ENCODE results near the gene SLFN12L. TPM values are rescaled to one million over a fixed set of nuclear protein-coding genes. Genes with fewer than 3 reads are reported as not detected.

Gene SLFN12L
- total RNA-seq, 1 experiment from 2014 or later, result not detected

DNA sequence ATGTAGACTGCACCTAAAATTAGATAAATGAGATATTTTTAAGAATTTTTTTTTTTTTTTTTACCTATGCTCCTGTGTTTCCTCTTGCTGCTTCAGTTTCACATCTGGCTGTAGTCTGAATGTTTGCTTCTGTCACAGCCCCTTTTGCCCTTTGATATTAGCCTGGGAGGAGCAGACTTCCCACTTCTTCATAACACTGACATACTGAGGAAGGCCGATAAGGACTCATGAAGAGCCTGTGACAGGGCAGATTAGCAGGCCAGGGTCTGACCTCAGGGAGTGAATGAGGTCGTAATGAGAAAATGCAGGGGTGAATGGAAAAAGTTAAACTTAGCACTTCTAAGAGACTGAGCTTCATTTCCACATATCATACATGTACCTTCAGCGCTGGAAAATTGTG, 23.2 kb upstream of the SLFN12L start, which contains the start of gene SLFN14:
TSS of gene SLFN14 (minus strand) at position 117 of the 400 bp plus-strand sequence. CDS start 2,757 bp downstream, outside the sequence.
- no peak within 1 kb of the TSS for H3K27ac ChIP-seq (ENCODE audit: low read length)
- no peak for TF ChIP-seq EZH2phosphoT487 (IDR thresholded peaks at IDR 0.05; ENCODE audit: borderline replicate concordance, low read length)
- TF ChIP-seq EZH2 (IDR thresholded peaks at IDR 0.05; ENCODE audit: low read length, unreplicated experiment), result no peak
- TF ChIP-seq, protein P1, sequence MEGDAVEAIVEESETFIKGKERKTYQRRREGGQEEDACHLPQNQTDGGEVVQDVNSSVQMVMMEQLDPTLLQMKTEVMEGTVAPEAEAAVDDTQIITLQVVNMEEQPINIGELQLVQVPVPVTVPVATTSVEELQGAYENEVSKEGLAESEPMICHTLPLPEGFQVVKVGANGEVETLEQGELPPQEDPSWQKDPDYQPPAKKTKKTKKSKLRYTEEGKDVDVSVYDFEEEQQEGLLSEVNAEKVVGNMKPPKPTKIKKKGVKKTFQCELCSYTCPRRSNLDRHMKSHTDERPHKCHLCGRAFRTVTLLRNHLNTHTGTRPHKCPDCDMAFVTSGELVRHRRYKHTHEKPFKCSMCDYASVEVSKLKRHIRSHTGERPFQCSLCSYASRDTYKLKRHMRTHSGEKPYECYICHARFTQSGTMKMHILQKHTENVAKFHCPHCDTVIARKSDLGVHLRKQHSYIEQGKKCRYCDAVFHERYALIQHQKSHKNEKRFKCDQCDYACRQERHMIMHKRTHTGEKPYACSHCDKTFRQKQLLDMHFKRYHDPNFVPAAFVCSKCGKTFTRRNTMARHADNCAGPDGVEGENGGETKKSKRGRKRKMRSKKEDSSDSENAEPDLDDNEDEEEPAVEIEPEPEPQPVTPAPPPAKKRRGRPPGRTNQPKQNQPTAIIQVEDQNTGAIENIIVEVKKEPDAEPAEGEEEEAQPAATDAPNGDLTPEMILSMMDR (conservative IDR thresholded peaks at IDR 0.05; ENCODE audit: low read depth, low read length), result no peak
- no peaks in the 10 kb centered on the region for H3F3A ChIP-seq (ENCODE audit: low read length, unreplicated experiment)
- H3K4me2 ChIP-seq (ENCODE audit: low read length), result no peak within 1 kb of the TSS
- H3K4me1 ChIP-seq (ENCODE audit: insufficient read depth, low read length), result no peaks in the 10 kb centered on the region
- H3K9me2 ChIP-seq (replicated peaks; ENCODE audit: low read length), result no peaks in the 10 kb centered on the region
- no TSS peak for BruUV-seq (replicated peaks)
- H4K20me1 ChIP-seq (ENCODE audit: low read length), result no peaks in the 10 kb centered on the region
- no peak within 1 kb of the TSS for H2AFZ ChIP-seq (ENCODE audit: low read length)
- H3K27me3 ChIP-seq (ENCODE audit: low read length), result peaks cover 12% of the 10 kb centered on the region
- H3K9me3 ChIP-seq (ENCODE audit: low read length), result no peaks in the 10 kb centered on the region
- no peak for DNase-seq
- H3K9ac ChIP-seq (ENCODE audit: low read length), result no peak within 1 kb of the TSS
- no peaks in the 10 kb centered on the region for H3K79me2 ChIP-seq (ENCODE audit: low read length)
- POLR2A ChIA-PET (ENCODE audit: unreplicated experiment), result no interaction called here
- no peaks in the 10 kb centered on the region for H3K36me3 ChIP-seq (ENCODE audit: low read depth, low read length)
- intact Hi-C loops (cut with micrococcal nuclease), result no loop called here
- no peak within 1 kb of the TSS for H3K4me3 ChIP-seq (ENCODE audit: low read length)
- no peak for ATAC-seq
- CTCF ChIA-PET, result no interaction called here

DNA sequence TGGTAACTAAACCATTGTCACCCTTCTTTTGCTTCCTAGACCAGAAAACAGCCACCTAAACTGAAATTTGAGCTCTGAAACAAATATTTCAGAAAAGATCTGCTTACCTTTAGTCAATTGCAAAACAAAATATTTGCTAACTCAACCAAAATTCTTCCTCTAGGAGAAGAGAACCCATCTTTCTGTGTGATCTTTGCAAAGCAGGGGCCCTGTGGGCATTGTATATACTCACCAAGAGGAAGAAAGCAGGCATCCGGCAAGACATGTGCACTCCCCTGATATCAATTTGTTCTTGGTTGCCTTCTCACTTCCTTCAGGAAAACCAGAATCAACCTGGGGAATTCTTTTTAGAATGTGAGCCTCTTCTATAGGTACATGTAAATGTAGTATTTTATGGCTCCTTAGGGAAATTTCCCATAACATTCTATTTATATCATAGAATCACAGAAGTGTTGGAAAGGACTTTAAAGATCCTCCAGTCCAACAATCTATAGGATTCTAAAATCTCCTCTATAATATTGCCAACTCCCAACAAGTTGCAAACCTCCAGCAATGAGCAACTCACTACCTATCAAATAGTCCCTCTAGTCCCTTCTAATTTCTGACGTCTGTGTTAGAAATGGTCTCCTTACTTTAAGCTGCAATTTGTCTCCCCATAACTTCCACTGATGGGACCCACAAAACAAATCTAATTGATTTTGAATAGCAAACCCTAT, 22.2 kb upstream of the SLFN12L start:
- ChIA-PET CTCF (interaction anchor here (0.6 kb wide), 2 partner anchors 205 to 419 kb away, joined by 5 to 6 read pairs; no protein-coding TSS in a partner anchor), POLR2A (ENCODE audit: unreplicated experiment) (no interaction called here)
- Histone ChIP-seq H4K20me1 (ENCODE audit: low read length) (no peaks in the 10 kb centered on the region), H3K36me3 (ENCODE audit: low read depth, low read length) (no peaks in the 10 kb centered on the region), H3K4me3 (ENCODE audit: low read length) (no peak overlapping the region), H3K4me2 (ENCODE audit: low read length) (no peak overlapping the region), H3K9ac (ENCODE audit: low read length) (no peak overlapping the region), H3K4me1 (ENCODE audit: insufficient read depth, low read length) (no peaks in the 10 kb centered on the region), H3K9me3 (ENCODE audit: low read length) (no peaks in the 10 kb centered on the region), H2AFZ (ENCODE audit: low read length) (no peak overlapping the region), H3K27ac (ENCODE audit: low read length) (no peak overlapping the region), H3K9me2 (replicated peaks; ENCODE audit: low read length) (no peaks in the 10 kb centered on the region), H3K79me2 (ENCODE audit: low read length) (no peaks in the 10 kb centered on the region), H3K27me3 (ENCODE audit: low read length) (peaks cover 12% of the 10 kb centered on the region), H3F3A (ENCODE audit: low read length, unreplicated experiment) (no peaks in the 10 kb centered on the region)
- TF ChIP-seq EZH2 (IDR thresholded peaks at IDR 0.05; ENCODE audit: low read length, unreplicated experiment), result no peak
- TF ChIP-seq, protein P1 (conservative IDR thresholded peaks at IDR 0.05; ENCODE audit: low read depth, low read length), result no peak
- TF ChIP-seq EZH2phosphoT487 (IDR thresholded peaks at IDR 0.05; ENCODE audit: borderline replicate concordance, low read length), result no peak
- no TSS peak for BruUV-seq (replicated peaks)
- DNase-seq (no peak), ATAC-seq (no peak)
- intact Hi-C loops (cut with micrococcal nuclease), result no loop called here

DNA sequence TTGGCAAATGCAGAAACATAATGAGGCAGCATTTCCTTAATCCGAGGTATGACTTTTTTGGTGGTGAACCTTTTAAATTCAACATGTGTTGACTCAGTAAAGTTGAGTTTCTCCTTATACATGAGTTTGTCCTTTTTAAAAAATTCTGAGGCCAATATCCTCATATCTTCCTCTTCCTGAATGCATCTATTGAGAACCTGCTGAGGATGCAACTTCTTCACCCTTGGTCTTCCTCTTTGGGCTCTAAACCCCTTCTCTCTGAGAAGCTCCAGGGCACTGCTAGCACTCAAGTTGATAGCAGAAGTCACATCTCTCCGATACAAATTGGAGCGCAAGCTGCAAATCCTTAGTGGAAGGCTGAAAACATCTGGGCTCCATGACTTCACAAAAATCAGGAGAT, 19.9 kb upstream of the SLFN12L start:
- DNase-seq (no peak), ATAC-seq (no peak)
- Histone ChIP-seq H3K27ac (ENCODE audit: low read length) (no peak overlapping the region), H4K20me1 (ENCODE audit: low read length) (no peaks in the 10 kb centered on the region), H3K4me3 (ENCODE audit: low read length) (no peak overlapping the region), H3K9me3 (ENCODE audit: low read length) (no peaks in the 10 kb centered on the region), H3K36me3 (ENCODE audit: low read depth, low read length) (no peaks in the 10 kb centered on the region), H3K27me3 (ENCODE audit: low read length) (peaks cover 23% of the 10 kb centered on the region), H3F3A (ENCODE audit: low read length, unreplicated experiment) (no peaks in the 10 kb centered on the region), H2AFZ (ENCODE audit: low read length) (no peak overlapping the region), H3K9ac (ENCODE audit: low read length) (no peak overlapping the region), H3K9me2 (replicated peaks; ENCODE audit: low read length) (no peaks in the 10 kb centered on the region), H3K4me2 (ENCODE audit: low read length) (no peak overlapping the region), H3K79me2 (ENCODE audit: low read length) (no peaks in the 10 kb centered on the region), H3K4me1 (ENCODE audit: insufficient read depth, low read length) (no peaks in the 10 kb centered on the region)
- intact Hi-C loops (cut with micrococcal nuclease), result no loop called here
- BruUV-seq (replicated peaks), result no TSS peak
- TF ChIP-seq EZH2phosphoT487 (IDR thresholded peaks at IDR 0.05; ENCODE audit: borderline replicate concordance, low read length), result no peak
- TF ChIP-seq, protein P1 (conservative IDR thresholded peaks at IDR 0.05; ENCODE audit: low read depth, low read length), result no peak
- no peak for TF ChIP-seq EZH2 (IDR thresholded peaks at IDR 0.05; ENCODE audit: low read length, unreplicated experiment)
- ChIA-PET POLR2A (ENCODE audit: unreplicated experiment) (no interaction called here), CTCF (no interaction called here)
